ENCODE results near the gene APIP. TPM values are rescaled to one million over a fixed set of nuclear protein-coding genes. Genes with fewer than 3 reads are reported as not detected.

Gene APIP
- total and polyA plus RNA-seq, 2 donors (not counting 1 experiment from before 2014, with no cell fraction given), result 32.2 to 32.7 TPM

- H3K36me3 ChIP-seq (ENCODE audit: control insufficient read depth, insufficient read depth, low read length), result no peaks in the 10 kb centered on the region
- no peaks in the 10 kb centered on the region for H3K79me2 ChIP-seq (ENCODE audit: control insufficient read depth, insufficient read depth, low read length)
- H4K20me1 ChIP-seq (ENCODE audit: control insufficient read depth, extremely low read depth, insufficient read depth, low read length), result no peaks in the 10 kb centered on the region
- no peak overlapping the region for H2AFZ ChIP-seq (ENCODE audit: low read length)
- no peak overlapping the region for H3K4me2 ChIP-seq (ENCODE audit: extremely low read depth, insufficient read depth, low read length)
- no peak overlapping the region for H3K9ac ChIP-seq (ENCODE audit: insufficient read depth, low read length)
- H3K27me3 ChIP-seq (ENCODE audit: control insufficient read depth, insufficient read depth, low read length), result no peaks in the 10 kb centered on the region
- no peak overlapping the region for H3K4me3 ChIP-seq (replicated peaks in 1 of 4; ENCODE audit: control extremely low read depth in 1 of 4, insufficient read depth in 1 of 4, low read depth in 3 of 4, low read length in 4 of 4)
- TF ChIP-seq, protein P1, sequence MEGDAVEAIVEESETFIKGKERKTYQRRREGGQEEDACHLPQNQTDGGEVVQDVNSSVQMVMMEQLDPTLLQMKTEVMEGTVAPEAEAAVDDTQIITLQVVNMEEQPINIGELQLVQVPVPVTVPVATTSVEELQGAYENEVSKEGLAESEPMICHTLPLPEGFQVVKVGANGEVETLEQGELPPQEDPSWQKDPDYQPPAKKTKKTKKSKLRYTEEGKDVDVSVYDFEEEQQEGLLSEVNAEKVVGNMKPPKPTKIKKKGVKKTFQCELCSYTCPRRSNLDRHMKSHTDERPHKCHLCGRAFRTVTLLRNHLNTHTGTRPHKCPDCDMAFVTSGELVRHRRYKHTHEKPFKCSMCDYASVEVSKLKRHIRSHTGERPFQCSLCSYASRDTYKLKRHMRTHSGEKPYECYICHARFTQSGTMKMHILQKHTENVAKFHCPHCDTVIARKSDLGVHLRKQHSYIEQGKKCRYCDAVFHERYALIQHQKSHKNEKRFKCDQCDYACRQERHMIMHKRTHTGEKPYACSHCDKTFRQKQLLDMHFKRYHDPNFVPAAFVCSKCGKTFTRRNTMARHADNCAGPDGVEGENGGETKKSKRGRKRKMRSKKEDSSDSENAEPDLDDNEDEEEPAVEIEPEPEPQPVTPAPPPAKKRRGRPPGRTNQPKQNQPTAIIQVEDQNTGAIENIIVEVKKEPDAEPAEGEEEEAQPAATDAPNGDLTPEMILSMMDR (conservative IDR thresholded peaks at IDR 0.05 in 1 of 2, IDR thresholded peaks at IDR 0.05 in 1 of 2; ENCODE audit: low read depth in 1 of 2, low read length in 2 of 2), result peak in 1 of 2 donors; percentile 16
- TF ChIP-seq EZH2 (IDR thresholded peaks at IDR 0.05; ENCODE audit: low read length, missing control alignments), result no peak
- H3K27ac ChIP-seq (ENCODE audit: insufficient read depth, low read length), result no peak overlapping the region
- H3K9me3 ChIP-seq (ENCODE audit: control insufficient read depth, insufficient read depth, low read depth, low read length), result no peaks in the 10 kb centered on the region
- DNase-seq (ENCODE audit: low read depth in 2 of 2), result no peak
- H3K4me1 ChIP-seq (ENCODE audit: control insufficient read depth, extremely low read depth, insufficient read depth, low read length), result no peaks in the 10 kb centered on the region
Observed at GRCh38 chr11:34869425-34869824, 46.8 kb downstream of the APIP start.

GRCh38 chr11:34866375-34866774, 49.8 kb downstream of the APIP start:
- no peaks in the 10 kb centered on the region for H3K4me1 ChIP-seq (ENCODE audit: control insufficient read depth, extremely low read depth, insufficient read depth, low read length)
- no peaks in the 10 kb centered on the region for H4K20me1 ChIP-seq (ENCODE audit: control insufficient read depth, extremely low read depth, insufficient read depth, low read length)
- no peaks in the 10 kb centered on the region for H3K27me3 ChIP-seq (ENCODE audit: control insufficient read depth, insufficient read depth, low read length)
- no peak overlapping the region for H2AFZ ChIP-seq (ENCODE audit: low read length)
- no peaks in the 10 kb centered on the region for H3K9me3 ChIP-seq (ENCODE audit: control insufficient read depth, insufficient read depth, low read depth, low read length)
- H3K9ac ChIP-seq (ENCODE audit: insufficient read depth, low read length), result no peak overlapping the region
- H3K79me2 ChIP-seq (ENCODE audit: control insufficient read depth, insufficient read depth, low read length), result no peaks in the 10 kb centered on the region
- H3K4me3 ChIP-seq (replicated peaks in 1 of 4; ENCODE audit: control extremely low read depth in 1 of 4, insufficient read depth in 1 of 4, low read depth in 3 of 4, low read length in 4 of 4), result no peak overlapping the region
- no peak overlapping the region for H3K4me2 ChIP-seq (ENCODE audit: extremely low read depth, insufficient read depth, low read length)
- H3K27ac ChIP-seq (ENCODE audit: insufficient read depth, low read length), result no peak overlapping the region
- H3K36me3 ChIP-seq (ENCODE audit: control insufficient read depth, insufficient read depth, low read length), result no peaks in the 10 kb centered on the region
- peak in 1 of 2 donors; percentile 91 for DNase-seq (ENCODE audit: low read depth in 2 of 2)
- no peak for TF ChIP-seq EZH2 (IDR thresholded peaks at IDR 0.05; ENCODE audit: low read length, missing control alignments)
- TF ChIP-seq, protein P1 (conservative IDR thresholded peaks at IDR 0.05 in 1 of 2, IDR thresholded peaks at IDR 0.05 in 1 of 2; ENCODE audit: low read depth in 1 of 2, low read length in 2 of 2), result no peak

GRCh38 chr11:34865261-34865660, 50.9 kb downstream of the APIP start:
- Histone ChIP-seq H3K27me3 (ENCODE audit: control insufficient read depth, insufficient read depth, low read length) (no peaks in the 10 kb centered on the region), H3K36me3 (ENCODE audit: control insufficient read depth, insufficient read depth, low read length) (no peaks in the 10 kb centered on the region), H3K4me1 (ENCODE audit: control insufficient read depth, extremely low read depth, insufficient read depth, low read length) (no peaks in the 10 kb centered on the region), H2AFZ (ENCODE audit: low read length) (no peak overlapping the region), H4K20me1 (ENCODE audit: control insufficient read depth, extremely low read depth, insufficient read depth, low read length) (no peaks in the 10 kb centered on the region), H3K79me2 (ENCODE audit: control insufficient read depth, insufficient read depth, low read length) (no peaks in the 10 kb centered on the region), H3K9ac (ENCODE audit: insufficient read depth, low read length) (no peak overlapping the region), H3K27ac (ENCODE audit: insufficient read depth, low read length) (no peak overlapping the region), H3K9me3 (ENCODE audit: control insufficient read depth, insufficient read depth, low read depth, low read length) (no peaks in the 10 kb centered on the region), H3K4me2 (ENCODE audit: extremely low read depth, insufficient read depth, low read length) (no peak overlapping the region), H3K4me3 (replicated peaks in 1 of 4; ENCODE audit: control extremely low read depth in 1 of 4, insufficient read depth in 1 of 4, low read depth in 3 of 4, low read length in 4 of 4) (no peak overlapping the region)
- peak in 1 of 2 donors; percentile 8 for DNase-seq (ENCODE audit: low read depth in 2 of 2)
- TF ChIP-seq, protein P1 (conservative IDR thresholded peaks at IDR 0.05 in 1 of 2, IDR thresholded peaks at IDR 0.05 in 1 of 2; ENCODE audit: low read depth in 1 of 2, low read length in 2 of 2), result no peak
- no peak for TF ChIP-seq EZH2 (IDR thresholded peaks at IDR 0.05; ENCODE audit: low read length, missing control alignments)

Measured in fibroblast of lung (primary cell).